C4-2B (cell line): ENCODE measurements around the gene UBE2I.

ENCODE experiments used
- H3K27ac ChIP-seq: fragments of 450-650 bp; 2 replicates; pipeline ENCODE4 v1.5.1; 2017
- CTCF ChIP-seq: fragments of 450-650 bp; conservative IDR thresholded peaks from 2 replicates; pipeline ENCODE4 v1.5.1; 2017; ENCODE audit warnings: mild to moderate bottlenecking
- ZFX ChIP-seq: fragments of 450-650 bp; IDR thresholded peaks from 2 replicates; pipeline ENCODE4 v1.6.1; 2017

UBE2I gene

GRCh38 chr16:1298406-1298805, 11.0 kb upstream of the UBE2I start:
- TF ChIP-seq CTCF (no peak), ZFX (no peak)
- peak overlapping the region; percentile 84 for H3K27ac ChIP-seq

GRCh38 chr16:1299012-1299867, 10.2 kb upstream of the UBE2I start:
- TF ChIP-seq ZFX = no peak
- TF ChIP-seq CTCF = no peak
- peak overlapping the region; percentile 84; the same call in 1 of the 2 replicates for H3K27ac ChIP-seq

GRCh38 chr16:1299868-1300203, 9.6 kb upstream of the UBE2I start:
- H3K27ac ChIP-seq = no peak overlapping the region
- TF ChIP-seq ZFX = no peak
- no peak for TF ChIP-seq CTCF

- peak overlapping the region; percentile 29; the same call in 1 of the 2 replicates for H3K27ac ChIP-seq
- TF ChIP-seq CTCF = peak; percentile 97
- TF ChIP-seq ZFX = no peak
These were observed 8.6 kb upstream of the UBE2I start for GRCh38 chr16:1300664-1301476.

GRCh38 chr16:1301562-1301961, 7.9 kb upstream of the UBE2I start:
- peak overlapping the region; percentile 29; the same call in 1 of the 2 replicates for H3K27ac ChIP-seq
- TF ChIP-seq ZFX (no peak), CTCF (no peak)

- no peak overlapping the region for H3K27ac ChIP-seq
- no peak for TF ChIP-seq ZFX
- no peak for TF ChIP-seq CTCF
These were observed 3.6 kb upstream of the UBE2I start for GRCh38 chr16:1305823-1306222.

GRCh38 chr16:1306334-1306733, 3.1 kb upstream of the UBE2I start:
- no peak overlapping the region for H3K27ac ChIP-seq
- TF ChIP-seq ZFX (no peak), CTCF (no peak)
